ENCODE results near the gene NECTIN1.

NECTIN1 gene

DNA sequence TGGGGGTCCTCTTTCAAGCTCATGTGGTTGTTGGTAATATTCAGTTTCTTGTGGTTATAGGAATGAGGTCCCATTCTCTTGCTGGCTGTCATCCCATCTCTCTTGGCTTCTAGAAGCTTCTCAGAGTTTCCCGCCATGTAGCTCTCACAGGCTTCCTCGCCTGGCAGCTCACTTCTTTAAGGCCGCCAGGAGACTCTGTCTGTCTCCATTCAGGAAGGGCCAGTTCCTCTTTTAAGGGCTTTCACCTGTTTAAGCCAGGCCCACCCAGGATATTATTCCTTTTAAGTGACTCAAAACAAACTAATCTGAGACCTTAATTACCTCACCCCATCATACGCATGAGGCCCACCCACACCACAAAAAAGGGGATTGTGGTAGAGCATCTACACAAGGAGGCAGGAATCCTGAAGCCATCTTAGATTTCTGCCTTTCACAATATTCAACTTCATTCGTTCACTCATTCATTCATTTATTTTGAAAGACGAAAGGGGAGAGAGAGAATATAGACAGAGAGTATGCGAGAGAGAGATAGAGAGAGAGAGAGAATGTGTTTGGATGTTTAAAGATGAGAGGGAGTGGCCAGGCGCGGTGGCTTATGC lies 42.3 kb upstream of the NECTIN1 start:
- Histone ChIP-seq H3K9me3 (ENCODE audit: insufficient read depth, low read length) (no peaks in the 10 kb centered on the region), H3K36me3 (replicated peaks; ENCODE audit: low read depth, low read length) (peaks cover 53% of the 10 kb centered on the region), H4K20me1 (ENCODE audit: insufficient read depth, low read length) (peaks cover 67% of the 10 kb centered on the region), H3K4me3 (ENCODE audit: low read length) (no peak overlapping the region), H3K27me3 (ENCODE audit: low read depth, low read length) (no peaks in the 10 kb centered on the region), H3K79me2 (ENCODE audit: low read length) (peaks cover 5% of the 10 kb centered on the region; the same call in 1 of the 2 replicates), H3K4me2 (ENCODE audit: low read length) (no peak overlapping the region), H3K4me1 (ENCODE audit: low read length) (peaks cover 3% of the 10 kb centered on the region), H2AFZ (ENCODE audit: low read depth, low read length) (no peak overlapping the region), H3K9ac (ENCODE audit: low read length) (no peak overlapping the region), H3K27ac (ENCODE audit: low read length) (no peak overlapping the region)
- TF ChIP-seq EZH2phosphoT487 (IDR thresholded peaks at IDR 0.05; ENCODE audit: low read depth) (no peak), CTCF (IDR thresholded peaks at IDR 0.05; ENCODE audit: low read depth, low read length) (no peak)

DNA sequence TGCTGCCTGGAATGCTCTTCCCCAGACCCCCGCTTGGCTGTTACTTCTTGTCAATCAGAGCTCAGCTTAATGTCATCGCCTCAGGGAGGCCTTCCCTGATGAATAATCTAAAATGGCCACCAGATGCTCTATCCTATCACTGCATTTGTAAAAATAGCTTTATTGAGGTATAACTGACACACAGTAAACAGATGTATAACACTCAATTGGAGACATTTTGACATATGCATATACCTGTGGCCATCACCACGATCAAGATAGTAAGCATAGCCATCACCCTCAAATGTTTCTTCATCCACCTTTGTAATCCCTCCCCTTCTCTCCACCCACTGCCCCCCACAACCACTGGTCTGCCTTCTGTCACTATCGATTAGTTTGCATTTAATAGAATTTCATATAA lies 36.6 kb upstream of the NECTIN1 start:
- Histone ChIP-seq H3K36me3 (replicated peaks; ENCODE audit: low read depth, low read length) (peaks cover 78% of the 10 kb centered on the region), H3K4me1 (ENCODE audit: low read length) (no peaks in the 10 kb centered on the region), H3K27ac (ENCODE audit: low read length) (no peak overlapping the region), H3K9ac (ENCODE audit: low read length) (no peak overlapping the region), H3K4me3 (ENCODE audit: low read length) (no peak overlapping the region), H3K79me2 (ENCODE audit: low read length) (peaks cover 4% of the 10 kb centered on the region; the same call in 1 of the 2 replicates), H2AFZ (ENCODE audit: low read depth, low read length) (no peak overlapping the region), H3K4me2 (ENCODE audit: low read length) (no peak overlapping the region), H3K27me3 (ENCODE audit: low read depth, low read length) (no peaks in the 10 kb centered on the region), H3K9me3 (ENCODE audit: insufficient read depth, low read length) (no peaks in the 10 kb centered on the region), H4K20me1 (ENCODE audit: insufficient read depth, low read length) (peaks cover 42% of the 10 kb centered on the region)
- TF ChIP-seq EZH2phosphoT487 (IDR thresholded peaks at IDR 0.05; ENCODE audit: low read depth) (no peak), CTCF (IDR thresholded peaks at IDR 0.05; ENCODE audit: low read depth, low read length) (no peak)

DNA sequence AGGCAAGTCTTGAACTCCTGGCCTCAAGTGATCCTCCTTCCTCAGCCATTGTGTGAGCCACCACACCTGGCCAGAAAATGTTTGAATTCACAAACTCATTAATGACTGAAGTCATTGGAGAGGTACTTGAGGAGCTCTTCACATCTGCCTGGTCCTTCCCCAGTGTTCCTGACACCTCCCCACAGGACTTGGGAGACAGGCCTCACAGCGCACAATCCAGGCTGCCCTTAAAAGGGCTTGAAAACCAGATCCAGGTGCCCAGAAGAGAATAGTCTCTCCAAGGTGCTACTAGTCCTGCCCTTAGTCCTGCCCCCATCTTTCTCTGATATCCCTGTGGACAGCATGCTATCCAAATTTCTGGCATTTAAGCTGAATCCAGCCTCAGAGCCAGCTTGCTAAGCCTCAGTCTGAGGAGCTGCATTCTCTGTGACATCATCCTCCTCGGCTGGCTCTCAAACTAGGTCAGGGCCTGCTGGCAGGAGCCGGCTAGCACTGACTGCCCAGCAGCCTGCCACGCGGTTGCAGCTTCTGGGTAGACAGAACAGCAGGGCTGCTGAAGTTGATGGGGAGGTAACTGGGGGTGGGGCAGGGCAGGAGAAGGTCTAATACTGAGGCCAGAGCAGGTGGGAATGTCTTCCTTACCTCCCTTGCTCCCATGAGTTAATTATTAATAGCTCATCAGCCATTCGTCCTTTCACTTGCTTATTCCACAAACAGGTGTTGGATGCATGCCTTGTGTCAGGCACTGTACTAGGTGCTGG lies 35.3 kb upstream of the NECTIN1 start:
- H3K4me1 ChIP-seq (ENCODE audit: low read length): peaks cover 4% of the 10 kb centered on the region
- no peak overlapping the region for H3K27ac ChIP-seq (ENCODE audit: low read length)
- no peaks in the 10 kb centered on the region for H3K27me3 ChIP-seq (ENCODE audit: low read depth, low read length)
- no peak overlapping the region for H3K4me2 ChIP-seq (ENCODE audit: low read length)
- peaks cover 74% of the 10 kb centered on the region for H3K36me3 ChIP-seq (replicated peaks; ENCODE audit: low read depth, low read length)
- H3K9me3 ChIP-seq (ENCODE audit: insufficient read depth, low read length): no peaks in the 10 kb centered on the region
- TF ChIP-seq EZH2phosphoT487 (IDR thresholded peaks at IDR 0.05; ENCODE audit: low read depth): no peak
- peaks cover 3% of the 10 kb centered on the region; the same call in 1 of the 2 replicates for H3K79me2 ChIP-seq (ENCODE audit: low read length)
- no peak overlapping the region for H3K4me3 ChIP-seq (ENCODE audit: low read length)
- no peak overlapping the region for H3K9ac ChIP-seq (ENCODE audit: low read length)
- H2AFZ ChIP-seq (ENCODE audit: low read depth, low read length): no peak overlapping the region
- peaks cover 44% of the 10 kb centered on the region for H4K20me1 ChIP-seq (ENCODE audit: insufficient read depth, low read length)

GRCh38 chr11:119763071-119763728 lies 34.2 kb upstream of the NECTIN1 start:
- H3K4me2 ChIP-seq (ENCODE audit: low read length): no peak overlapping the region
- H3K79me2 ChIP-seq (ENCODE audit: low read length): peaks cover 11% of the 10 kb centered on the region
- TF ChIP-seq EZH2phosphoT487 (IDR thresholded peaks at IDR 0.05; ENCODE audit: low read depth) (no peak), CTCF (IDR thresholded peaks at IDR 0.05; ENCODE audit: low read depth, low read length) (no peak)

More at GRCh38 chr11:119763071-119763728, 34.2 kb upstream of the NECTIN1 start:
- Histone ChIP-seq H3K4me3 (ENCODE audit: low read length) (no peak overlapping the region), H3K4me1 (ENCODE audit: low read length) (peaks cover 15% of the 10 kb centered on the region), H4K20me1 (ENCODE audit: insufficient read depth, low read length) (peaks cover 52% of the 10 kb centered on the region), H3K27me3 (ENCODE audit: low read depth, low read length) (no peaks in the 10 kb centered on the region), H3K36me3 (replicated peaks; ENCODE audit: low read depth, low read length) (peaks cover 65% of the 10 kb centered on the region), H3K9ac (ENCODE audit: low read length) (no peak overlapping the region), H2AFZ (ENCODE audit: low read depth, low read length) (no peak overlapping the region), H3K27ac (ENCODE audit: low read length) (no peak overlapping the region), H3K9me3 (ENCODE audit: insufficient read depth, low read length) (no peaks in the 10 kb centered on the region)
